Breast epithelium (tissue), 3 donors: ENCODE data around the gene PPP1R2.

ENCODE experiments used
- POLR2A ChIP-seq: fragments of 450-650 bp; IDR thresholded peaks from one replicate; pipeline ENCODE4 v1.6.1; 2016; ENCODE audit warnings: antibody characterized with exemption, mild to moderate bottlenecking, moderate library complexity
- POLR2AphosphoS5 ChIP-seq, 3 donors: sonication (generic); formaldehyde crosslinking; IDR thresholded peaks; one replicate each; pipeline ENCODE4 v1.6.1; 2017; ENCODE audit warnings: antibody characterized with exemption in 3 of 3
- TF ChIP-seq, protein P1 (sequence below), 3 donors: fragments of 450-650 bp; IDR thresholded peaks; one replicate each; pipeline ENCODE4 v1.5.1; 2016 to 2017; ENCODE audit warnings: antibody characterized with exemption in 3 of 3, mild to moderate bottlenecking in 3 of 3, moderate library complexity in 3 of 3

DNA sequence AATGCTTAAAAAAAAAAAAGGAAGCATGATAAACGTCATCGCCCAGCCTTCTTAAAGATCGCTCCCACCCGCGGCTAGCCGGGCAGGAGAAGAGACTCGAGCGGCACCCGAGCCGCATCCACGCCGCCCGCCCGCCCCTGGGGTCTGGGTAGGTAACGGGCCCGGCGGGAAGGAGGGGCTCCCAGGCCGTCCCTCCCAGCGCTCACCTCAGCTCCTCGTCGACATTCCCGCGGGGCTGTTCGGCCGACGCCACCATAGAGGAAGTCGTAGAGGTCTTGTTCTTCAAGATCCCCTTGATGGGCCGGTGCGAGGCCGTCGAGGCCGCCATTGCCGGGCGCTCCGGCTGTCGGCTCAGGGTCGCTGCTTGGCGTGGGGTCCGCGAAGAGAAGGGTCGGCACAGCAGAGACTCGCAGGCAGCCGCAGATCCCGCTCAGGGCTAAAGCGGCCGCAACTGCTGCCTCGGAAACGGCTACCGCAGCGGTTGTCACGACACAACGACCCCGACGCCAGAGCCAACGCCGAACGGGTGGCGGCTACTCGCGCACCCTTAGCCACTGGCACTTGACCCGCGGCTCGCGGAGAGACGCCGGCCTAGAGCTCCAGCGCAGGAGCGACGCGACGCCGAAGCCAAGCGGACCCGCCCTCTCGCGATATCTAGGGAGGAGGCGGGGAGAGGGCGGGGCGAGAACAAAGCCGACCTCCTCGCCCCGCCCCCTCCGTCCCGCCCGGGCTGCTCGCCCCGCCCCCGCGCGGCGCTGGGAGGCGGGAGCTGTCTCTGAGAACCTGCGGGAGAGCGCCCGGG lies at the start of gene PPP1R2:
- TF ChIP-seq, protein P1, sequence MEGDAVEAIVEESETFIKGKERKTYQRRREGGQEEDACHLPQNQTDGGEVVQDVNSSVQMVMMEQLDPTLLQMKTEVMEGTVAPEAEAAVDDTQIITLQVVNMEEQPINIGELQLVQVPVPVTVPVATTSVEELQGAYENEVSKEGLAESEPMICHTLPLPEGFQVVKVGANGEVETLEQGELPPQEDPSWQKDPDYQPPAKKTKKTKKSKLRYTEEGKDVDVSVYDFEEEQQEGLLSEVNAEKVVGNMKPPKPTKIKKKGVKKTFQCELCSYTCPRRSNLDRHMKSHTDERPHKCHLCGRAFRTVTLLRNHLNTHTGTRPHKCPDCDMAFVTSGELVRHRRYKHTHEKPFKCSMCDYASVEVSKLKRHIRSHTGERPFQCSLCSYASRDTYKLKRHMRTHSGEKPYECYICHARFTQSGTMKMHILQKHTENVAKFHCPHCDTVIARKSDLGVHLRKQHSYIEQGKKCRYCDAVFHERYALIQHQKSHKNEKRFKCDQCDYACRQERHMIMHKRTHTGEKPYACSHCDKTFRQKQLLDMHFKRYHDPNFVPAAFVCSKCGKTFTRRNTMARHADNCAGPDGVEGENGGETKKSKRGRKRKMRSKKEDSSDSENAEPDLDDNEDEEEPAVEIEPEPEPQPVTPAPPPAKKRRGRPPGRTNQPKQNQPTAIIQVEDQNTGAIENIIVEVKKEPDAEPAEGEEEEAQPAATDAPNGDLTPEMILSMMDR (IDR thresholded peaks at IDR 0.05), result no peak
- TF ChIP-seq POLR2AphosphoS5 (IDR thresholded peaks at IDR 0.05), result peak; percentile 88 to 99 (median 90)
- peak; percentile 91 for TF ChIP-seq POLR2A
